GM23338 (cell line): ENCODE measurements around the gene PTPN20.

Experiments
- CREB1 ChIP-seq: fragments of 250-450 bp; sonication (Bioruptor Pico); IDR thresholded peaks from 2 replicates; pipeline ENCODE4 v1.5.0; 2020; ENCODE audit warnings: low read depth, mild to moderate bottlenecking, moderate library complexity
- EZH2 ChIP-seq: fragments of 200-600 bp; sonication (generic); IDR thresholded peaks from one replicate; pipeline ENCODE4 v1.8.0; 2017; ENCODE audit warnings: antibody characterized with exemption, mild to moderate bottlenecking, low read depth; ENCODE audit not compliant: unreplicated experiment
- EZH2phosphoT487 ChIP-seq: fragments of 200-600 bp; sonication (generic); IDR thresholded peaks from one replicate; pipeline ENCODE4 v1.8.1; 2018; ENCODE audit warnings: antibody characterized with exemption; ENCODE audit not compliant: unreplicated experiment
- NANOG ChIP-seq: IDR thresholded peaks from 2 replicates; pipeline ENCODE4 v1.6.1; 2016; ENCODE audit warnings: antibody characterized with exemption, borderline replicate concordance
- POLR2AphosphoS5 ChIP-seq: IDR thresholded peaks from 2 replicates; pipeline ENCODE4 v1.6.1; 2016; ENCODE audit warnings: antibody characterized with exemption, low read depth
- TF ChIP-seq, protein P1 (sequence below), 2 experiments: fragments of 200-600 bp in 1 of 2; sonication (generic) in 1 of 2; conservative IDR thresholded peaks; 2 replicates each; pipeline versions ENCODE4 v1.5.1 to v1.6.1; 2016 to 2017; ENCODE audit warnings: antibody characterized with exemption in 2 of 2, low read depth in 2 of 2, mild to moderate bottlenecking in 2 of 2, moderate library complexity in 1 of 2
- TF ChIP-seq, protein P2 (sequence below): IDR thresholded peaks from one replicate; pipeline ENCODE4 v1.6.1; 2018; ENCODE audit warnings: antibody characterized with exemption; ENCODE audit not compliant: unreplicated experiment

DNA sequence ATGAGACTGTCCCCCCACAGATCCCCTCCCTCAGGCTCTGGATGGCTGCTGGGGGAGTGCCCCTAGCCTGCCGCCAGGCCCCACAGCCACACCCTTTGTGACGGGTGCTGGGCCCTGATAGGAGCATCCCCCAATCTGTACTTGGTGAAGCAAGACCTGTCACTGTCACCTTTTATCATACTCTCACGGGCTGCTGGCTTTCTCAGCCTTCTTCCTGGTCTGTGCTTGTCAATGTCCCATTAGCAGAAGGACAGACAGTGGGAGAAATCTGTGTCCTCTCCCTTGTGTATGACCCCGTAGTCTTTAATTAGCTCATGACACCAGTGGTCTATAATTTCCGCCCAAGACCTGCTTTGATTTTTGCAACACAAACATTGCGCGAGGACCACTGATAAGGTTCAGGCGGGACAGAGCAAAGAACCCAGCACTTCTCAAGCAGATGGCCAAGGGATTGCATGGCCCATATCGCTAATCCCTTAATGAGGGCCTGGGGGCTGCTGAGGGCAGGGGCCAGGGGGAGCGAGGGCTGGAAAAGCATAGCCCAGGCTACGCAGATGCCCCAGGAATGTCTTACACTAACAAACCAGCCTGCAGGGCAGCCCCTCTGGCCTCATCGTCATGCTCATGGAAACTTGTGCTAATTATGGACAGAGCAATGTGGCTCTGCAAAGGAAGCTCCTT, 127.8 kb downstream of the PTPN20 start:
- TF ChIP-seq, protein P1, sequence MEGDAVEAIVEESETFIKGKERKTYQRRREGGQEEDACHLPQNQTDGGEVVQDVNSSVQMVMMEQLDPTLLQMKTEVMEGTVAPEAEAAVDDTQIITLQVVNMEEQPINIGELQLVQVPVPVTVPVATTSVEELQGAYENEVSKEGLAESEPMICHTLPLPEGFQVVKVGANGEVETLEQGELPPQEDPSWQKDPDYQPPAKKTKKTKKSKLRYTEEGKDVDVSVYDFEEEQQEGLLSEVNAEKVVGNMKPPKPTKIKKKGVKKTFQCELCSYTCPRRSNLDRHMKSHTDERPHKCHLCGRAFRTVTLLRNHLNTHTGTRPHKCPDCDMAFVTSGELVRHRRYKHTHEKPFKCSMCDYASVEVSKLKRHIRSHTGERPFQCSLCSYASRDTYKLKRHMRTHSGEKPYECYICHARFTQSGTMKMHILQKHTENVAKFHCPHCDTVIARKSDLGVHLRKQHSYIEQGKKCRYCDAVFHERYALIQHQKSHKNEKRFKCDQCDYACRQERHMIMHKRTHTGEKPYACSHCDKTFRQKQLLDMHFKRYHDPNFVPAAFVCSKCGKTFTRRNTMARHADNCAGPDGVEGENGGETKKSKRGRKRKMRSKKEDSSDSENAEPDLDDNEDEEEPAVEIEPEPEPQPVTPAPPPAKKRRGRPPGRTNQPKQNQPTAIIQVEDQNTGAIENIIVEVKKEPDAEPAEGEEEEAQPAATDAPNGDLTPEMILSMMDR (conservative IDR thresholded peaks at IDR 0.05; ENCODE audit: low read depth in 2 of 2) = no peak
- TF ChIP-seq POLR2AphosphoS5 = no peak
- TF ChIP-seq EZH2 = no peak
- no peak for TF ChIP-seq NANOG
- TF ChIP-seq, protein P2, sequence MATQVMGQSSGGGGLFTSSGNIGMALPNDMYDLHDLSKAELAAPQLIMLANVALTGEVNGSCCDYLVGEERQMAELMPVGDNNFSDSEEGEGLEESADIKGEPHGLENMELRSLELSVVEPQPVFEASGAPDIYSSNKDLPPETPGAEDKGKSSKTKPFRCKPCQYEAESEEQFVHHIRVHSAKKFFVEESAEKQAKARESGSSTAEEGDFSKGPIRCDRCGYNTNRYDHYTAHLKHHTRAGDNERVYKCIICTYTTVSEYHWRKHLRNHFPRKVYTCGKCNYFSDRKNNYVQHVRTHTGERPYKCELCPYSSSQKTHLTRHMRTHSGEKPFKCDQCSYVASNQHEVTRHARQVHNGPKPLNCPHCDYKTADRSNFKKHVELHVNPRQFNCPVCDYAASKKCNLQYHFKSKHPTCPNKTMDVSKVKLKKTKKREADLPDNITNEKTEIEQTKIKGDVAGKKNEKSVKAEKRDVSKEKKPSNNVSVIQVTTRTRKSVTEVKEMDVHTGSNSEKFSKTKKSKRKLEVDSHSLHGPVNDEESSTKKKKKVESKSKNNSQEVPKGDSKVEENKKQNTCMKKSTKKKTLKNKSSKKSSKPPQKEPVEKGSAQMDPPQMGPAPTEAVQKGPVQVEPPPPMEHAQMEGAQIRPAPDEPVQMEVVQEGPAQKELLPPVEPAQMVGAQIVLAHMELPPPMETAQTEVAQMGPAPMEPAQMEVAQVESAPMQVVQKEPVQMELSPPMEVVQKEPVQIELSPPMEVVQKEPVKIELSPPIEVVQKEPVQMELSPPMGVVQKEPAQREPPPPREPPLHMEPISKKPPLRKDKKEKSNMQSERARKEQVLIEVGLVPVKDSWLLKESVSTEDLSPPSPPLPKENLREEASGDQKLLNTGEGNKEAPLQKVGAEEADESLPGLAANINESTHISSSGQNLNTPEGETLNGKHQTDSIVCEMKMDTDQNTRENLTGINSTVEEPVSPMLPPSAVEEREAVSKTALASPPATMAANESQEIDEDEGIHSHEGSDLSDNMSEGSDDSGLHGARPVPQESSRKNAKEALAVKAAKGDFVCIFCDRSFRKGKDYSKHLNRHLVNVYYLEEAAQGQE = no peak
- TF ChIP-seq EZH2phosphoT487 = no peak
- no peak for TF ChIP-seq CREB1 (CRISPR knock-in tag)
